D341Med (cell line): Measurements from ENCODE around the gene SPATA16.
"Not testable (repeated sequence)": the region's sequence is repeated elsewhere in the genome, so short reads cannot be mapped to it uniquely, and the experiment has no call there.

Experiments used
- DNase-seq: peaks from one replicate; pipeline ENCODE4 v3.0.0; 2012; ENCODE audit warnings: low spot score

Gene SPATA16

DNA sequence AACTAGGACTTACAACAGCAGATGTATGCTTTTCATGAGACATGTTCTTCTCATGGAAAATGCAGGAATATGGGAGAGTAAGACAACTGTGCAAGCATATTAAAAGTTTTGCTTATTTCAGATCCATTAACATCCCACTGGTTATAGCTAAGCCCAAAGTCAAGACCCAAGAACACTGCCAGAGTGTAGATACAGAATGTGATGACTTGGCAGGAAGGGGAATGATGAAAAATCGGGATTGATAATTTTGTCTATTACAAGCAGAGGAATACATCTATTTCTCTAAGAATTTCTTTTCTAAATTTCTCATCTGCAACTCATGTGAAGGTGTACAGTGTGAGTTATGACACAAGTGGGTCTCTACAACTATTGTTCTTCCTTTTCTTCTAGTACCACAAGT lies 76.4 kb downstream of the SPATA16 start:
- DNase-seq = no peak

DNA sequence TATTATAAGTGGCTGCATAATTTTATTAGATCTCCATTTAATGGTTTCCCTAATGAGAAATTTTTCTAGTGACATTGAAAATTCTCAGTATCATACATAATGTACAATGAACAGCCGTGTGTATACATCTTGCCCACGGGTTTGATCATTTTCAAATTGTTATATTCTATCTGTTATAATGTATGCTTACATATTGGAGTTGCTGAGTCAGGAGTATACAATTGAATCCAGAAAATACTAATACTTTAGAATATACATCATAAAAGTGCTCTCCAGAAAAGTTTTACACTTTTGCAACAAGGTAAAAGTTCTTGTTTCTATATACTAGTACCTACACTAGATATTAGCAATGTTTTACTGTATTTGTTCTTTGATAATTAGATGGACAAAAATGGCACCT lies 82.8 kb downstream of the SPATA16 start:
- no peak for DNase-seq

DNA sequence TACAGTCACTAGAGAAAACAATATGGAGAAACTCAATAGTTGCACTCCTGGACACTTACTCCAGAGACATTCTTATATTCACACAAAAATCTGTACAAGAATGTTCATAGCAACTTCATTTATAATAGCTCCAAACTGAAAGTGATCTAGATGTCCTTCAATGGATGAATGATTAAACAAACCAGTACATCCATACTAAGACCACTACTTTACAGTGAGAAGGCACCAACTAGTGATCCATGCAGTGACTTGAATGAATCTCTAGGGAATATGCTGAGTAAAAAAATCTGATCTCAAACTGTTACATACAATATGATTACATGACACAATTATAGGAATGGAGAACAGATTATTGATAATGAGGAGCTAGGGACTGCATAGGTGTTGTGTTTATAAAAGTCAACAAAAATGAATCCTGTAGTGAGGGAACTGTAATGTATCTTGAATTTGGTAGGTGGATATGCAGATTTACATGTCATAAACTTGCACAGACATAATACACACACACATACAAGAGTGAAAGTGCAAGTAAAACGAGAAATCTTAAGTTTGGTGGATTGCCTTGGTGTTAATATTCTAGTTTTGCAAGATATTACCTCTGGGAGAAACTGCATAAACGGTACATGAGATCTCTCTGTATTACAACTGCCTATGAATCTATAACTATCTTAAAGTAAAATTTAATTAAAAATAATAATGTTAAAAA lies 85.7 kb downstream of the SPATA16 start:
- DNase-seq = no peak

- no peak for DNase-seq
These were observed 91.7 kb downstream of the SPATA16 start for GRCh38 chr3:173049360-173049759.

DNA sequence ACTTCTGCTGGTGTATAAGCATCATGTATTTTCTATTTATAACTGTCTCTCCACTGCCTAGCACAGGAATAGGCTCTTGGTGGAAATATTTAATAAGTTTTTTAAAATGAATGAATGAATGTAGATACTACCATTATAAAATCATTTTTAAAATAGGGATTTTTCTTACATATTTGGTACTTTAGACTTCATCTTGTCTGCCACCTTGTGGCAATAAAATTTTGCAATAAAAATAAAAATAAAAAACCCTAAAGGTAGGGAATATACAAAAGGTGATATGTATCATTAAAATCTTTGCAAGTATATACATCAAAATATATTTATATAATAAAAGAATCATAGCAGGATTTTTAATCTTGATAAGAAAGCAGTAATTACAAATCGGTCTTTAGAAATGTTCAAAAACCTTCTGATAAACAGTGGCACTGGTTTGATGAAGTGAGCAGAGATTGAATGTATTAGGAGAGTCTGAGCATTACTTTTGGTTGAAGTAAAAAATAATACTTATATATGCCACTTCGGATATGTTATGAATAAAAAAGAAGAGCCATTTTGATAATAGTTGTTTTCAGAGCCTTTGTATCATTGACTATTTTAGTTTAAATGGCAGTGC lies 95.2 kb downstream of the SPATA16 start:
- no peak for DNase-seq

DNA sequence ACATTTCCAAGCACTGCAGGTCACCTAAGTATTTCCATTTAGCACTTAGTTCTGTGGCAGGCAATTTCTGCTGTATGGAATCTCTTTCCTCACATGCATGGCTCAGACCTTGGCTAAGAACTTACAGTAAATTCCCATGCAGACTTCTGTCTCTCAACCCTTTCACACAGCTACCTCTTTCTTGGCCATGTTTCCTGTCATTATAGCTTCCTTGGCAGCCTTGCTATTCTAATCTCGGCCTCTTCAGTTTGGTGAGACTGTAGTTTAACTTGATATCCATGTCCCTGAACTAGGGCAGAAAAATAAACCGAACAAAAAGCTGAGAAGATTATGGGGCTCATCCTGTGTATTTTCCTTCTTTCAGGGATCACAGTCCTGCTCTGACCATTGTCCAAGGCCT lies 96.0 kb downstream of the SPATA16 start:
- DNase-seq = no peak

DNA sequence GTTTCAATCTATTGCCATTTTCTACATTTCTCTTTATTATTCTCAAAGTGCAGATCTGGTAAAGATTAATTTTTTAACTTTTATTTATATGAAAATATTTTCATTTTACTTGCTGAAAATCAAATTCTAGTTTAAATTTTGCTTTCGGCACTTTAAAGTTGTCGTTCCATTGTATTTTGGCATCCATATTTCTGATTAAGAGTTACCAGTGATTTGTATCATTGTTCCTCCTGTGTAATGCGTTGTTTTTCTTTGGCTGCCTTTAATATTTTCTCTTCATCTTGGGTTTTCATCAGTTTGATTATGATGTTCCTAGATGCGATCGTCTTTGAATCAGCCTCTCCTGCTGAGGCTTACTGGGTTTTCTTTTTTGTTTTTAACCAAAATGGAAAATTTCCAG lies 97.3 kb downstream of the SPATA16 start:
- DNase-seq = no peak

- DNase-seq = no peak
These were observed 102.6 kb downstream of the SPATA16 start for GRCh38 chr3:173038484-173038871.

DNA sequence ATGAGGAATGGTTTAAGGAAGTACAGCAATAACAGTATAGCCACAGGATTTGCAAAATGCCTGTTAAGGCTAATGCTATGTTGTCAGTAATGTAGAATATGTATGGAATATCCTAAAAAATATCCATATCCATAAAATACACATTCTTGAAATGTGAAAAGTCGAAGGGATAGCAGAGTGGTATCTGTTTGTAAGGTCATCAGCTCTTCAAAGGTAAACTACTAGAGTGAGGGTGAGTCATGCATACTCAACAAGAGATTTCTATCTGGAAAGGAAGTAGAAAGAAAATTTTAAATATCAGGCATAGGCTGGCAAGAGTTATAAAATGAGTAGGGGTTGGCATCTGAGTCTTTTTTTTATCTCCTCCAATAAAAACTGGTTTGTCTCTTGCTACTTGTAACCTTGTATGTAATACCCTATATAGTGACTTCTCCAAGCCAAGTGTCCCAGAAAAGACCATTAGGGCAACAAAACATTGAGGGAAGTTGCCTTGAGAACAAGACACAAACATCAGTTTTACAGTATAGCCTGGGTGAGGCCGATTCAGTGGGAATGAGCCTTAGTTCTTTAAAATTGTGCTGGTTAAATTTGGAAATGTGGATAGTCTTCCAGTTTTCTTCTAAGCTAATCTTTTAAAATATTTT lies 103.1 kb downstream of the SPATA16 start:
- no peak for DNase-seq

DNA sequence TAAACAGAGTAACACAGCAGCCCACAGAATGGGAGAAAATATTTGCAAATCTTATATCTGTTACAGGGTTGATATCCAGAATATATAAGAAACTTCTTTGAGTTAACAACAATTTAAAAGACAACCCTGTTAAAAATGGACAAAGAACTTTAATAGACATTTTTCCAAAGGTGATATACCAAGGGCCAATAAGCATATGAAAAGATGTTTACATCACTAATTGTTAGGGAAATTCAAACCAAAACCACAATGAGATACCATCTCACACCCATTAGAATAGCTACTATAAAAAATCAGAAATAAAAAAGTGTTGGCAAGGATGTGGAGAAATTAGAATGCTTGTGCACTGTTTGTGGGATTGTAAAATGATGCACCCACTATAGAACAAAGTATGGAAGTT lies 110.8 kb downstream of the SPATA16 start:
- no peak for DNase-seq

DNA sequence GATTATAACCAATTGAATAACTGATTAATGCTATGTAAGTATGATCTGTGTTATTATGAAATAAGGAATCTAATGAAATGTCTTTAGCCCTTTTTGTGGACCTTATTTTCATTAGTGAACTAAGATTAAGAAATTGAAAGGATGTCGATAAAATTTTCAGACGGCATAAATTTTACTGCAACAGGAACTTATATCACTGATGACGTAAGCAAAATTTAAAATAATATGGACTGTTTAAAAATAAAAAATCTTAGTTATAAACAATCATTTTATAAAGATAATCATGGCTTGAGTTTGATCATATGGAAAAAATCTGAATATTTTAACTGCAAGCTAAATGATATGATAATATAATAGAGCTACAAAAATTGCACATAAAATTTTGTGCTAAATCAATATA lies 112.7 kb downstream of the SPATA16 start:
- no peak for DNase-seq

DNA sequence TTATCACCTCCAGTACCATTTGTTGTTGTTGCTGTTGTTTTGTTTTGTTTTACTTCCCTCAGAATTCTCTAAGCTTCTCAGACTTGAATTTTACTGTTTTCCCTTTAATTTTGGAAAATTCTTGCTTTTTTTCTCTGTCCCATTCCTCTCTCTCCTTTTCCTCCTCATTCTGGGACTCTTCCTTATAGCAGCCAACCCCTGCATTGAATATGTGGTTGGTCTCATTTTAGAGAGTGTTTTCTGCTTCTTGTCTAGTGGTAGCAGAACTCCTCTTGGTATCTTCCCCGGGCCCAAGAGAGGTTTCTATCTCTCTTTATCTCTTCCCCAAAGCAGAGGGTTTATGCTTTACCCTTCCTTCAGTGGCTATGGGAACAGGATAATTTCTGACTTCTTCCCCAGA lies 113.6 kb downstream of the SPATA16 start:
- DNase-seq = no peak

GRCh38 chr3:173025941-173026340 lies 115.1 kb downstream of the SPATA16 start:
- no peak for DNase-seq

DNA sequence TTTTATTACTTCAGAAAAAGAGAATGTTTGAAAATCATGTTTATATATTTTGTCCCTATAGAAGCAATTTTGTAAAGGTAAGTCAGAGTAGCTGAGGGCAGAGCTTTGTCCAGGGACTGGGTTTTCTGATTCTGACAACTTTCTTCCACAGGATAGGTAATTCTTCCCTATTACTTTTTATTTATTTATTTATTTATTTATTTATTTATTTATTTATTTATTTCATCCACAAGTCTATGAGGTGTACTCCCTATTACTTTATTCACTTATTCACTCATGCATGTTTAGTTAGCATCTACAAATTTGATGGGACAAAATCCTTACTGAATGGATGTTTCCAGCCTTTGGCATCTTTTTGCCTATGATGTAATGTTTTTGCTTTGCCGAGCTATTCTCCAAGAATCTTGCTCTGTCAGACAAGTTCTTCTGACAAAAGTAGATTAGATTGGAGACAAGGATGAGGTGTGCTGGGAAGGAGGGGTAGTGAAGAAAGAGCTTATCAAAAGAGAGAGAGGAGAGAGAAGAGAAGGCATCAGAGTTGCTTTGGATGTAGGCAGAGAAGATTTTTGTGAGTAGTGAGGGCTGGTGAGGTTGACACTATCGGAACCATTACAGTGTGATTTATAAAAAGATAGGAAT lies 119.4 kb downstream of the SPATA16 start:
- no peak for DNase-seq

DNA sequence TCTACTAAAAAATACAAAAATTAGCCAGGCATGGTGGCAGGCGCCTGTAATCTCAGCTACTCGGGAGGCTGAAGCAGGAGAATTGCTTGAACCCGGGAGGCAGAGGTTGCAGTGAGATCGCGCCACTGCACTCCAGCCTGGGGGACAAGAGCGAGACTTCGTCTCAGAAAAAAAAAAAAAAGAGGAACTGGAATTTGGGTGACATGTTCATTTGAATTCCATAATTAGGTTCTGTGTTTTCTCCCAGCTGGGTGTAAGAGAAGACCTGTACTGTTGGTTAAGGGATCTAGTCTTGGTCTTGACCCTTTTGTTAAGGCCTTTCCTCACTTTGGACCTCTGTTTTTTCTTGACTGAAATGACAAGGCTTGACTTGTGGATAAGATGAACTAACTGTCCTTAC lies 120.9 kb downstream of the SPATA16 start:
- DNase-seq = not testable (repeated sequence)

DNA sequence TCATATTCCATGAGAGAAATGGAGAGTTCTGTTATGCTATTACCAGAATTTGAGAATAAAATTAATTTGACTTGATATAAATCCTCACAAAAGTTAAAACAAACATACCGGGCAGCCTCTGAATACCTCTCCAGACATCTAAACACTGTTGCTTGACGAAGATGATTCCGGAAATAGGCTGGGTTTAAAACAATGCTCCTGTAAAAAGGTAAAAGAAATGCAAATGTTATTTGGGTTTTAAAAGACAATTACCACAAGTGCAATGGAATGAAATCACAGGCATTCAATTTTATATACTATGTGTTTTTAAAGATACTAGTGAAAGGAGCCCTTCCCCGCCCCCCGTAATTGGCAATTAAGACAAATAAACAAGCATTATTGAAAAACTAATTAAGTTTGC lies 121.7 kb downstream of the SPATA16 start:
- no peak for DNase-seq

- DNase-seq = no peak
These were observed 122.3 kb downstream of the SPATA16 start for GRCh38 chr3:173018758-173019157.

DNA sequence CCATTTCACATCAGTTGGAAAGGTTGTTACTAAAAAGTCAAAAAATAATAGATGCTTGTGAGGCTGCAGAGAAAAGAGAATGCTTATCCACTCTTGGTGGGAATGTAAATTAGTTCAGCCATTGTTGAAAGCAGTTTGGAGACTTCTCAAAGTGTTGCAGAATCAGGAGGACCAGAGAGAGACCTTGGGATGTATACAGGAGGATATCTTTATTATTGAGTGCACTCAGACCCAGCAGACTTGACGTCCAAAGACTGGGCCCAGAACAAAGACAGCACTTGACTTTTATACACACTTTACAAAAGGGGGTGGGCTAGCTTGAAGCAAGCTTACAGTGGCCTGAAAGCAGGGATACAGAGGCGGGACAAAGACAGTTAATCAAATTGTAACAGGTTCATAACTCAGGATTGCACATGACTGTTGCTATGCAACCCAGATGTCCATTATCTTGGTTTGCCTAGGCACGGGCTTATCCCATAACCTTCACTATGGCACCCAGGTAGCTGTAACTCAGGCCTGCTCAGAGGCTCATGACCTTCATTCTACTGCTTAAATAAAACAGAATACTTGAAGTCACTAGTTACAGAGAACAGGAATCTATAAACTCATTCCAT lies 127.7 kb downstream of the SPATA16 start:
- DNase-seq = no peak

GRCh38 chr3:173009410-173009809 lies 131.6 kb downstream of the SPATA16 start:
- peak; percentile 15 for DNase-seq

GRCh38 chr3:173008978-173009377 lies 132.1 kb downstream of the SPATA16 start:
- DNase-seq = no peak

DNA sequence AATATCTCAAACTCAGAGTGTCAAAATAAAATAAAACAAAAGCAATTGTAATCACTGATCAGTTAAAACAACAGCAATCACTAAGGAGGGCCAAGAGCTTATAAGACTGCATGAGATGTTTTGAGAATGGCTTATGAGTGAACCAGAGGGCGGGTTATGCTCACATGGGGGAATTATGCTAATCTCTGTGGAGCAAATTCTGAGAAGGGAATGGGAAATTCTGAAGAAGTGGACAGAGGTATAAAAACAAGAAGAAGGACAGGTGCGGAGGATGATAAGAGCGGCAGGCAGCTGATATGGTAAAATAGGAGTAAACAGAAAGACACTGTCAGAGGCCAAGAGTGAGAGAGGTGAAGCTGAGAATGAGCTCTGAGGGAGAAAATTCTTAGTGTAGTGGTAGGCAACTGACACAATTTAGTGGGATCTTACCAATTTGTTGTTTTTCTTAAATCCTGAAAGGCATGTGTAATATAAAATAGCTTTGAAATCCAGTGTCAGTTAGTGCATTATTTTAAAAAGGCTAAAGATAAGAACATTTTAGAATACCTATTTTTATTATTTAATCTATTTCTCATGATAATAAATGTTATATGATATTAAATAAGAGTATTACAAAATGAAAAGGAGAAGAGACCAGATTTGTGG lies 133.8 kb downstream of the SPATA16 start:
- DNase-seq = no peak

GRCh38 chr3:173006006-173006405 lies 135.0 kb downstream of the SPATA16 start:
- DNase-seq = no peak
